Neural cell (in vitro differentiated cells): ENCODE measurements around the gene RPL10A. TPM values are rescaled to one million over a fixed set of nuclear protein-coding genes. Genes with fewer than 3 reads are reported as not detected.

ENCODE experiments used
- H2AFZ ChIP-seq: fragments of 200-600, 300-800 bp; sonication (generic), shearing (Covaris generic); 2 replicates; pipeline ENCODE4 v1.6.0; 2014; ENCODE audit warnings: low read depth, mild to moderate bottlenecking, antibody characterized with exemption, low read length, moderate library complexity
- H3F3A ChIP-seq: fragments of 200-600 bp; shearing (Covaris generic); 2 replicates; pipeline ENCODE4 v1.6.1; 2016; ENCODE audit warnings: mild to moderate bottlenecking, moderate library complexity, mixed read lengths, antibody characterized with exemption, low read length; ENCODE audit not compliant: insufficient read depth, poor library complexity, severe bottlenecking
- H3K27ac ChIP-seq: fragments of 200-600, 300-800 bp; sonication (generic), shearing (Covaris generic); 2 replicates; pipeline ENCODE4 v1.5.1; 2014; ENCODE audit warnings: mild to moderate bottlenecking, low read length, moderate library complexity
- H3K27me3 ChIP-seq: fragments of 300-800, 200-600 bp; sonication (generic), shearing (Covaris generic); 2 replicates; pipeline ENCODE4 v1.6.0; 2014; ENCODE audit warnings: mild to moderate bottlenecking, low read depth, low read length, moderate library complexity; ENCODE audit not compliant: insufficient read depth
- H3K36me3 ChIP-seq: fragments of 300-800, 200-600 bp; sonication (generic), shearing (Covaris generic); 2 replicates; pipeline ENCODE4 v1.5.1; 2014; ENCODE audit warnings: mild to moderate bottlenecking, antibody characterized with exemption, low read length, moderate library complexity; ENCODE audit not compliant: insufficient read depth
- H3K4me2 ChIP-seq: fragments of 300-800, 200-600 bp; sonication (generic), shearing (Covaris generic); 2 replicates; pipeline ENCODE4 v1.6.0; 2014; ENCODE audit warnings: mild to moderate bottlenecking, low read length
- H3K4me3 ChIP-seq: fragments of 300-800, 200-600 bp; sonication (generic), shearing (Covaris generic); 2 replicates; pipeline ENCODE4 v1.5.1; 2014; ENCODE audit warnings: mild to moderate bottlenecking, low read length, moderate library complexity
- H3K79me2 ChIP-seq: fragments of 200-600 bp; shearing (Covaris generic); replicated peaks from 2 replicates; pipeline ENCODE4 v1.6.0; 2014; ENCODE audit warnings: mild to moderate bottlenecking, low read length, moderate library complexity; ENCODE audit not compliant: insufficient read depth
- H3K9ac ChIP-seq: fragments of 300-800, 200-600 bp; sonication (generic), shearing (Covaris generic); 2 replicates; pipeline ENCODE4 v1.6.1; 2016; ENCODE audit warnings: mild to moderate bottlenecking, low read length, mixed read lengths
- H3K9me2 ChIP-seq: fragments of 200-600 bp; shearing (Covaris generic); 2 replicates; pipeline ENCODE4 v1.6.1; 2016; ENCODE audit warnings: mild to moderate bottlenecking, low read length, mixed read lengths; ENCODE audit not compliant: insufficient read depth
- H3K9me3 ChIP-seq: fragments of 200-600, 300-800 bp; sonication (generic), shearing (Covaris generic); 2 replicates; pipeline ENCODE4 v1.6.1; 2016; ENCODE audit warnings: mild to moderate bottlenecking, mixed run types, low read length, moderate library complexity, mixed read lengths
- H4K20me1 ChIP-seq: fragments of 200-600 bp; shearing (Covaris generic); 2 replicates; pipeline ENCODE4 v1.6.1; 2016; ENCODE audit warnings: mild to moderate bottlenecking, mixed run types; ENCODE audit not compliant: insufficient read depth
- CTCF ChIP-seq: fragments of 450-650 bp; IDR thresholded peaks from 2 replicates; pipeline ENCODE4 v1.5.1; 2014; ENCODE audit warnings: antibody characterized with exemption, mild to moderate bottlenecking, moderate library complexity; ENCODE audit not compliant: poor library complexity, severe bottlenecking
- EP300 ChIP-seq: fragments of 450-650 bp; conservative IDR thresholded peaks from 2 replicates; pipeline ENCODE4 v1.6.1; 2014; ENCODE audit warnings: antibody characterized with exemption, mild to moderate bottlenecking, moderate library complexity; ENCODE audit not compliant: poor library complexity, severe bottlenecking
- EZH2 ChIP-seq: fragments of 200-600, 300-800 bp; shearing (Covaris generic), sonication (generic); IDR thresholded peaks from 2 replicates; pipeline ENCODE4 v1.6.1; 2014; ENCODE audit warnings: antibody characterized with exemption, low read length, borderline replicate concordance, mild to moderate bottlenecking; ENCODE audit not compliant: insufficient read depth, poor library complexity, severe bottlenecking
- MXI1 ChIP-seq: fragments of 450-650 bp; conservative IDR thresholded peaks from 2 replicates; pipeline ENCODE4 v1.6.1; 2014; ENCODE audit warnings: antibody characterized with exemption, mild to moderate bottlenecking; ENCODE audit not compliant: poor library complexity, severe bottlenecking
- POLR2AphosphoS5 ChIP-seq: IDR thresholded peaks from 2 replicates; pipeline ENCODE4 v1.6.1; 2012
- RAD21 ChIP-seq: fragments of 450-650 bp; conservative IDR thresholded peaks from 2 replicates; pipeline ENCODE4 v1.6.1; 2014; ENCODE audit warnings: antibody characterized with exemption, mild to moderate bottlenecking, moderate library complexity
- REST ChIP-seq: IDR thresholded peaks from 2 replicates; pipeline ENCODE4 v1.6.1; 2012; ENCODE audit warnings: borderline replicate concordance
- SMC3 ChIP-seq: fragments of 450-650 bp; conservative IDR thresholded peaks from 2 replicates; pipeline ENCODE4 v1.6.1; 2014; ENCODE audit warnings: antibody characterized with exemption, mild to moderate bottlenecking, moderate library complexity; ENCODE audit not compliant: poor library complexity
- TAF1 ChIP-seq: IDR thresholded peaks from 2 replicates; pipeline ENCODE4 v1.6.1; 2012; ENCODE audit warnings: low read depth
- polyA plus RNA-seq: library from polyadenylated mRNA; depleted of rRNA; stranded (reverse); fragments of >200 nt; gene quantifications from 2 replicates; pipeline ENCODE4 v1.2.3, GENCODE V29; 2014

RPL10A gene
- polyA plus RNA-seq, 1 donor from 2014 or later, result 1,049 TPM

- H3K27me3 ChIP-seq, result no peaks in the 10 kb centered on the region
- no peak overlapping the region for H3K27ac ChIP-seq
- H3K4me3 ChIP-seq, result no peak overlapping the region
- no peak overlapping the region for H3K9ac ChIP-seq
- no peaks in the 10 kb centered on the region for H4K20me1 ChIP-seq
- no peaks in the 10 kb centered on the region for H3K79me2 ChIP-seq
- TF ChIP-seq REST, result no peak
- no peak for TF ChIP-seq EP300
- no peak for TF ChIP-seq RAD21
- no peak for TF ChIP-seq MXI1
- TF ChIP-seq POLR2AphosphoS5, result no peak
- TF ChIP-seq CTCF, result no peak
- no peak for TF ChIP-seq SMC3
- TF ChIP-seq TAF1, result no peak
- TF ChIP-seq EZH2, result no peak
- H3K9me2 ChIP-seq, result no peaks in the 10 kb centered on the region
- H2AFZ ChIP-seq, result no peak overlapping the region
- no peak overlapping the region for H3K4me2 ChIP-seq
- H3K36me3 ChIP-seq, result no peaks in the 10 kb centered on the region
- no peaks in the 10 kb centered on the region for H3K9me3 ChIP-seq
- no peaks in the 10 kb centered on the region for H3F3A ChIP-seq
Observed at GRCh38 chr6:35508027-35508426, 39.8 kb downstream of the RPL10A start.

- Histone ChIP-seq H3F3A (no peaks in the 10 kb centered on the region), H3K9me3 (no peaks in the 10 kb centered on the region), H2AFZ (no peak overlapping the region), H4K20me1 (no peaks in the 10 kb centered on the region), H3K27ac (no peak overlapping the region), H3K4me3 (no peak overlapping the region), H3K9me2 (no peaks in the 10 kb centered on the region), H3K36me3 (no peaks in the 10 kb centered on the region), H3K79me2 (no peaks in the 10 kb centered on the region), H3K27me3 (no peaks in the 10 kb centered on the region), H3K9ac (no peak overlapping the region), H3K4me2 (no peak overlapping the region)
- TF ChIP-seq TAF1 (no peak), EZH2 (no peak), MXI1 (no peak), POLR2AphosphoS5 (no peak), SMC3 (no peak), REST (no peak), RAD21 (no peak), CTCF (no peak), EP300 (no peak)
Observed at GRCh38 chr6:35508542-35508941, 40.3 kb downstream of the RPL10A start.
